HepG2 (cell line): ENCODE data around the gene STIMATE. TPM values are rescaled to one million over a fixed set of nuclear protein-coding genes. Genes with fewer than 3 reads are reported as not detected.
A peak's percentile ranks its signal among the peaks of the same experiment; 100 is the strongest.

Experiments used
- CCDC6 ChIP-seq: sonication (generic); formaldehyde crosslinking; IDR thresholded peaks from 2 replicates; pipeline ENCODE4 v1.8.1; 2022; ENCODE audit warnings: mild to moderate bottlenecking, missing genetic modification reagents, moderate library complexity
- FOXA3 ChIP-seq: IDR thresholded peaks from 2 replicates; pipeline ENCODE4 v1.6.1; 2016; ENCODE audit warnings: missing genetic modification reagents, missing compliant biosample characterization
- FOXP1 ChIP-seq, 2 experiments: fragments of 450-650 bp in 1 of 2; IDR thresholded peaks; 2 replicates each; pipeline ENCODE4 v1.6.1; 2017 to 2018; ENCODE audit warnings: antibody characterized with exemption in 1 of 2
- JARID2 ChIP-seq: sonication (generic); formaldehyde crosslinking; IDR thresholded peaks from 2 replicates; pipeline ENCODE4 v1.8.1; 2023; ENCODE audit warnings: missing genetic modification reagents, inconsistent platforms; ENCODE audit not compliant: insufficient replicate concordance
- KLF16 ChIP-seq, 2 experiments: sonication (generic) in 1 of 2; formaldehyde crosslinking in 1 of 2; IDR thresholded peaks; 2 replicates each; pipeline versions ENCODE4 v1.6.1 to v1.8.0; 2016 to 2023; ENCODE audit warnings: missing genetic modification reagents in 2 of 2, missing compliant biosample characterization in 1 of 2
- SAP130 ChIP-seq: IDR thresholded peaks from 2 replicates; pipeline ENCODE4 v1.6.1; 2016; ENCODE audit warnings: low read depth
- SETDB1 ChIP-seq: sonication (generic); formaldehyde crosslinking; IDR thresholded peaks from 2 replicates; pipeline ENCODE4 v1.5.1; 2020; ENCODE audit warnings: missing genetic modification reagents, mild to moderate bottlenecking, borderline replicate concordance
- SRSF1 ChIP-seq: fragments of 200-400 bp; formaldehyde crosslinking; optimal IDR thresholded peaks from 2 replicates; pipeline ENCODE3; 2017; ENCODE audit warnings: mild to moderate bottlenecking, low read depth, low read length, moderate library complexity
- TBL1XR1 ChIP-seq: fragments of 150-350 bp; IDR thresholded peaks from 2 replicates; pipeline ENCODE4 v1.6.1; 2014; ENCODE audit warnings: borderline replicate concordance, low read length; ENCODE audit not compliant: partially characterized antibody
- U2AF2 ChIP-seq: fragments of 200-400 bp; formaldehyde crosslinking; IDR thresholded peaks from 2 replicates; pipeline ENCODE4 v1.6.1; 2017; ENCODE audit warnings: low read depth, mild to moderate bottlenecking, low read length
- ZFP82 ChIP-seq: sonication (generic); formaldehyde crosslinking; IDR thresholded peaks from 2 replicates; pipeline ENCODE4 v1.5.1; 2020; ENCODE audit warnings: mild to moderate bottlenecking, missing genetic modification reagents, borderline replicate concordance
- ZFP90 ChIP-seq: sonication (generic); formaldehyde crosslinking; IDR thresholded peaks from 2 replicates; pipeline ENCODE4 v1.8.0; 2022; ENCODE audit warnings: missing genetic modification reagents, mild to moderate bottlenecking, inconsistent platforms, borderline replicate concordance
- ZNF264 ChIP-seq: sonication (generic); formaldehyde crosslinking; IDR thresholded peaks from 2 replicates; pipeline ENCODE4 v1.4.0; 2020; ENCODE audit warnings: missing genetic modification reagents
- ZNF792 ChIP-seq: IDR thresholded peaks from 2 replicates; pipeline ENCODE4 v1.6.1; 2016
- ZSCAN29 ChIP-seq: sonication (generic); formaldehyde crosslinking; conservative IDR thresholded peaks from 2 replicates; pipeline ENCODE4 v1.4.0; 2020; ENCODE audit warnings: mild to moderate bottlenecking, missing genetic modification reagents
- polyA plus RNA-seq, 8 experiments: library from polyadenylated mRNA; depleted of rRNA in 3 of 8; stranded (reverse) in 7 of 8; unstranded in 1 of 8; fragments of >200 nt; fragmentation: Illumina TruSeq in 4 of 8; extraction: Trizol in 4 of 8; gene quantifications; 2 replicates each; pipeline versions ENCODE4 v1.2.1 to v1.2.3, GENCODE V29; 2011 to 2016; ENCODE audit warnings: low read depth in 4 of 8, missing spikeins in 1 of 8, mixed read lengths in 1 of 8; ENCODE audit not compliant: insufficient read depth in 1 of 8
- total RNA-seq, 5 experiments: library from RNA; depleted of rRNA; stranded (reverse); fragments of >200 nt; fragmentation: Illumina TruSeq; extraction: Trizol; gene quantifications; 2 replicates each; pipeline ENCODE4 v1.2.3, GENCODE V29; 2016; ENCODE audit warnings: low read depth in 1 of 5
- TF ChIP-seq, protein P1 (sequence below): sonication (generic); formaldehyde crosslinking; IDR thresholded peaks from 2 replicates; pipeline ENCODE4 v1.5.0; 2020; ENCODE audit warnings: mild to moderate bottlenecking, missing genetic modification reagents, borderline replicate concordance
- TF ChIP-seq, protein P2 (sequence below): sonication (generic); formaldehyde crosslinking; IDR thresholded peaks from 2 replicates; pipeline ENCODE4 v1.4.0; 2020; ENCODE audit warnings: missing genetic modification reagents
- TF ChIP-seq, protein P3 (sequence below): sonication (generic); formaldehyde crosslinking; IDR thresholded peaks from 2 replicates; pipeline ENCODE4 v1.4.0; 2020; ENCODE audit warnings: low read depth, missing genetic modification reagents

Gene STIMATE
- total and polyA plus RNA-seq, 2 of the 13 experiments (the other 11 are each of a cell fraction or from before 2014, with no cell fraction given): 5.7 to 11.7 TPM

DNA sequence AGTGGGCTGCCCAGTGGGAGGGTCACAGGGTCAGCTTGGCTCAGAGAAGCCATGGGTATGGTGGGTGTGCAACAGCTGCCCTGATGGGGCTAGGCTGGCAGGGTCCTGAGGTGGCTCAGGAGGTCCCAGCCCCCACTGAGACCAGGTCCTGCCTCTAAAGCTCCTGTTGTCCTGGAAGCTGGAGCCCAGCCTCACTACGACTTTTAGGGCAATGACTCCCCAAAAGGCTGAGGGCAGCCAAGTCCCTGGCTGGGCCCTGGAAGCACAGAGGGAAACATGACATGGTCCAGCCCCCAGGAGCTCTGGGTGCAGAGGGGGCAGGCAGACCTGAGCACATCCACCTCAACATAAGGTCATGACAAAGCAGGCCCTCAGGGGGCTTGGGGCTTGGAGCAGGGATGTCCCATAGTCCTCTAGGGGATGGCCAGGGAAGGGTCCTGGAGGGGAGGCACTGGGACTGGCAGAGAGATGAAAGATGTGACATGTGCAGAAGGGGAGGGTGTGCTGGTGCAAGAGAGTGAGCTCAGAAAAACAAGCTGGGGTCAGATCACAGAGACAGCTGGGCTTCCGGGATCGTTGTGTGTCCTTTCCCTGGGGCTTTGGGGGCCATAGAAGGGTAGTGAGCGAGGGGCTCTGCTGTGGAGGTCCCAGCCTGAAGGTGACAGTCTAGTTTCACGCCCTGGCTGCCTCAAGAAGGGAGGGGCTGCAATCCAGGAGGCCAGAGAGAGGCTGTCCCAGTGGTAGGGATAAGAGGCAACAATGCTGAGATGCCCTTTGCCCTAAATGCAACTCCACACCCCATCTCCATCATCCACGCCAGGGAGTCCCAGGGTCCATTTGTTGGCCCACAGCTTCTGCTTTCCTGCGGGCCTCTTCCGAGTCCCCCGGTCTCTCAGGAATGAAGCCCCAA is 103.4 kb downstream of the STIMATE start (continued):
- TF ChIP-seq U2AF2 (no peak), SETDB1 (CRISPR knock-in tag) (no peak), ZFP82 (CRISPR knock-in tag) (0 out of 2 replicates have a peak, but pooled peaks have one; percentile 39), ZFP90 (CRISPR knock-in tag) (no peak), CCDC6 (CRISPR knock-in tag) (peak; percentile 42; the same call in 1 of the 2 replicates), TBL1XR1 (peak; percentile 8), SAP130 (CRISPR knock-in tag) (peak; percentile 45; the same call in 1 of the 2 replicates), KLF16 (CRISPR knock-in tag; IDR thresholded peaks at IDR 0.05) (0 out of 4 replicates have a peak, but pooled peaks of 1 of the 2 experiments have one; percentile 3), ZNF264 (CRISPR knock-in tag) (no peak), FOXP1 (IDR thresholded peaks at IDR 0.05) (no peak), FOXP1 (CRISPR knock-in tag; IDR thresholded peaks at IDR 0.05) (0 out of 2 replicates have a peak, but pooled peaks have one; percentile 13), JARID2 (no peak), FOXA3 (CRISPR knock-in tag) (peak; percentile 42; the same call in 1 of the 2 replicates), SRSF1 (no peak), ZNF792 (0 out of 2 replicates have a peak, but pooled peaks have one; percentile 42), ZSCAN29 (CRISPR knock-in tag) (no peak)
- TF ChIP-seq, protein P1, sequence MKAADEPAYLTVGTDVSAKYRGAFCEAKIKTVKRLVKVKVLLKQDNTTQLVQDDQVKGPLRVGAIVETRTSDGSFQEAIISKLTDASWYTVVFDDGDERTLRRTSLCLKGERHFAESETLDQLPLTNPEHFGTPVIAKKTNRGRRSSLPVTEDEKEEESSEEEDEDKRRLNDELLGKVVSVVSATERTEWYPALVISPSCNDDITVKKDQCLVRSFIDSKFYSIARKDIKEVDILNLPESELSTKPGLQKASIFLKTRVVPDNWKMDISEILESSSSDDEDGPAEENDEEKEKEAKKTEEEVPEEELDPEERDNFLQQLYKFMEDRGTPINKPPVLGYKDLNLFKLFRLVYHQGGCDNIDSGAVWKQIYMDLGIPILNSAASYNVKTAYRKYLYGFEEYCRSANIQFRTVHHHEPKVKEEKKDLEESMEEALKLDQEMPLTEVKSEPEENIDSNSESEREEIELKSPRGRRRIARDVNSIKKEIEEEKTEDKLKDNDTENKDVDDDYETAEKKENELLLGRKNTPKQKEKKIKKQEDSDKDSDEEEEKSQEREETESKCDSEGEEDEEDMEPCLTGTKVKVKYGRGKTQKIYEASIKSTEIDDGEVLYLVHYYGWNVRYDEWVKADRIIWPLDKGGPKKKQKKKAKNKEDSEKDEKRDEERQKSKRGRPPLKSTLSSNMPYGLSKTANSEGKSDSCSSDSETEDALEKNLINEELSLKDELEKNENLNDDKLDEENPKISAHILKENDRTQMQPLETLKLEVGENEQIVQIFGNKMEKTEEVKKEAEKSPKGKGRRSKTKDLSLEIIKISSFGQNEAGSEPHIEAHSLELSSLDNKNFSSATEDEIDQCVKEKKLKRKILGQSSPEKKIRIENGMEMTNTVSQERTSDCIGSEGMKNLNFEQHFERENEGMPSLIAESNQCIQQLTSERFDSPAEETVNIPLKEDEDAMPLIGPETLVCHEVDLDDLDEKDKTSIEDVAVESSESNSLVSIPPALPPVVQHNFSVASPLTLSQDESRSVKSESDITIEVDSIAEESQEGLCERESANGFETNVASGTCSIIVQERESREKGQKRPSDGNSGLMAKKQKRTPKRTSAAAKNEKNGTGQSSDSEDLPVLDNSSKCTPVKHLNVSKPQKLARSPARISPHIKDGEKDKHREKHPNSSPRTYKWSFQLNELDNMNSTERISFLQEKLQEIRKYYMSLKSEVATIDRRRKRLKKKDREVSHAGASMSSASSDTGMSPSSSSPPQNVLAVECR: peak; percentile 34; the same call in 1 of the 2 replicates
- TF ChIP-seq, protein P2, sequence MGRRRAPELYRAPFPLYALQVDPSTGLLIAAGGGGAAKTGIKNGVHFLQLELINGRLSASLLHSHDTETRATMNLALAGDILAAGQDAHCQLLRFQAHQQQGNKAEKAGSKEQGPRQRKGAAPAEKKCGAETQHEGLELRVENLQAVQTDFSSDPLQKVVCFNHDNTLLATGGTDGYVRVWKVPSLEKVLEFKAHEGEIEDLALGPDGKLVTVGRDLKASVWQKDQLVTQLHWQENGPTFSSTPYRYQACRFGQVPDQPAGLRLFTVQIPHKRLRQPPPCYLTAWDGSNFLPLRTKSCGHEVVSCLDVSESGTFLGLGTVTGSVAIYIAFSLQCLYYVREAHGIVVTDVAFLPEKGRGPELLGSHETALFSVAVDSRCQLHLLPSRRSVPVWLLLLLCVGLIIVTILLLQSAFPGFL: no peak
- TF ChIP-seq, protein P3, sequence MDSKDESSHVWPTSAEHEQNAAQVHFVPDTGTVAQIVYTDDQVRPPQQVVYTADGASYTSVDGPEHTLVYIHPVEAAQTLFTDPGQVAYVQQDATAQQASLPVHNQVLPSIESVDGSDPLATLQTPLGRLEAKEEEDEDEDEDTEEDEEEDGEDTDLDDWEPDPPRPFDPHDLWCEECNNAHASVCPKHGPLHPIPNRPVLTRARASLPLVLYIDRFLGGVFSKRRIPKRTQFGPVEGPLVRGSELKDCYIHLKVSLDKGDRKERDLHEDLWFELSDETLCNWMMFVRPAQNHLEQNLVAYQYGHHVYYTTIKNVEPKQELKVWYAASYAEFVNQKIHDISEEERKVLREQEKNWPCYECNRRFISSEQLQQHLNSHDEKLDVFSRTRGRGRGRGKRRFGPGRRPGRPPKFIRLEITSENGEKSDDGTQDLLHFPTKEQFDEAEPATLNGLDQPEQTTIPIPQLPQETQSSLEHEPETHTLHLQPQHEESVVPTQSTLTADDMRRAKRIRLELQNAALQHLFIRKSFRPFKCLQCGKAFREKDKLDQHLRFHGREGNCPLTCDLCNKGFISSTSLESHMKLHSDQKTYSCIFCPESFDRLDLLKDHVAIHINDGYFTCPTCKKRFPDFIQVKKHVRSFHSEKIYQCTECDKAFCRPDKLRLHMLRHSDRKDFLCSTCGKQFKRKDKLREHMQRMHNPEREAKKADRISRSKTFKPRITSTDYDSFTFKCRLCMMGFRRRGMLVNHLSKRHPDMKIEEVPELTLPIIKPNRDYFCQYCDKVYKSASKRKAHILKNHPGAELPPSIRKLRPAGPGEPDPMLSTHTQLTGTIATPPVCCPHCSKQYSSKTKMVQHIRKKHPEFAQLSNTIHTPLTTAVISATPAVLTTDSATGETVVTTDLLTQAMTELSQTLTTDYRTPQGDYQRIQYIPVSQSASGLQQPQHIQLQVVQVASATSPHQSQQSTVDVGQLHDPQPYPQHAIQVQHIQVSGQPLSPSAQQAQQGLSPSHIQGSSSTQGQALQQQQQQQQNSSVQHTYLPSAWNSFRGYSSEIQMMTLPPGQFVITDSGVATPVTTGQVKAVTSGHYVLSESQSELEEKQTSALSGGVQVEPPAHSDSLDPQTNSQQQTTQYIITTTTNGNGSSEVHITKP (CRISPR knock-in tag): no peak
